HG03175 (cell line): ENCODE results near the gene PDE4C.

Source experiments
- ATAC-seq: cut with Tn5 transposase; IDR thresholded peaks from one replicate; pipeline ENCODE4 v1.9.1; 2021; ENCODE audit warnings: mild to moderate bottlenecking, moderate library complexity; ENCODE audit not compliant: unreplicated experiment

Gene PDE4C

DNA sequence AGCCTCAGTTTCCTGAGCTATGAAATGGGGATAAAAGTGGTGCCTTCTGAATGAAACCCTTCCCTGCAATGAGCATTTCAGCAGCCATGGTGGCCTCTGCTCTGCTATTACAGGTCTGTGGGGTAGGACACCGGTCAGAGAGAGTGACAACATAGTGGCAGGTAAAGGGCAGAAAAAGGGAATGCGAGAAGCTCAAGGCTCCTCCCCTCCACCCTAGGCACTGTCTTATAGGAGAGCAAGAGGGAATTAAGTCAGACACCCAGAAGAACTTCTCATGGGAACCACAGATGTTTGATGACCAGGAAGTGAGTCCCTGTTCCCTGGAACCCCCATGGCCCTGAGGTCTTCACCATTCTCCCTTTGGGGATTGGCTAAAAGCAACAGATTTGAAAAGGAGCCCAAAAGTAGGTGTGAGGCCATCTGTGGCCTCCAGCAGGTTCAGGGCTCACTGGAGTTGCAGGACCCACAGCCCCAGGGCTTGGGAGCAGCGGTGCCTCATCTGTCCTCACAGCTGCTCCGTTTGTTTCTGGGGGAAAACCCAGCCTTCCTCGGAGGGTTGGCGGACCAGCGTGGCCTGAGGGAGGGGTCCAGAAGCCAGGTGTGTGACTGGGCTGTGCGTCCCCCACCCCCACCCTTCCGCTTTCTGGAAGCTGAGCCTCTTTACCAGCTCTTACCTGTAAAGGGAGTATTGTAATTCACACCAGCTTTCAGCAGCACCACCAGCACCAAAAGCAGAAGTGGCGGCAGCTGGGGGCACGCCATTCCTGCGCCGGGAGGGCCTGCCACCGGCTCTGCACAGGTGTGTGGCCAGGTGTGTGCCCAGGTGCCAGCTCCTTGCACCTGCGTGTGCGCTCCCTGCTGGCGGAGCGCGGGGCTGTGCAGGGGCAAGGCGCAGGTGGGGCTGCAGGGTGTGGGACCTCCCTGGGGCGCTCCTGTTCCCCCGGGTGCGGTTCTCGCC, 28.6 kb upstream of the PDE4C start:
- no peak for ATAC-seq

DNA sequence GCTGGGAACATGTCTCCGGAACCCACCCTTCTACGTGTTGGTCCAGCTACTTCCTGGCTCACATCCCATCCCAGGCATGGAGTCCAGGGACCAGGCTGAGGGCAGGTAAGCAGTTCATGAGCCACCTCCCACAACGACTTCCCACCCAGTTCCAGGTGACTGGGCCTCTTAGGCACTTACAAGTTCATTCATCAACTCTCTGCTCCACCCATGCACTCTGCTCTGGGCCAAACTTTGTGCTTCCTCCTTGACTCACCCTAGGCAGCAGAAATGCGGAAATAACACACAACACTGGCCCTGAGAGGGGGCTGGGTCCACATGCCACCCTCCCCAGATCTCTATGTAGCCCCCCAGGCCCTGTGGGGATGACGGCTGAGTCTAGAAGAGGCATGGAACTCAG, 27.5 kb upstream of the PDE4C start:
- no peak for ATAC-seq

DNA sequence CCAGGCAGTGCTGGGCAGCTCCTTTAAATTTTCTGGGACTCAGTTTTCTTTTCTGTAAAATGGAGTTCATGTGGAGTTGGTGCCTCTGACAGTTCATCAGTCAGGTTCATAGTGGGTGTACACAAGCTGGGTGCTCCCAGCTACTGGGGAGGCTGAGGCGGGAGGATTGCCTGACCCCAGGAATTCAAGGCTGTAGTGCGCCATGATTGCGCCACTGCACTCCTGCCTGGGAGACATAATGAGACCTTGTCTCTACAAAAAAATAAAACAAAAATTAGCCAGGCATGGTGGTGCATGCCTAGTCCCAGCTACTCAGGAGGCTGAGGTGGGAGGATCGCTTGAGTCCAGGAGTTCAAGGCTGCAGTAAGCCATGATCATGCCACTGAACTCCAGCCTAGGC, 26.9 kb upstream of the PDE4C start:
- no peak for ATAC-seq

DNA sequence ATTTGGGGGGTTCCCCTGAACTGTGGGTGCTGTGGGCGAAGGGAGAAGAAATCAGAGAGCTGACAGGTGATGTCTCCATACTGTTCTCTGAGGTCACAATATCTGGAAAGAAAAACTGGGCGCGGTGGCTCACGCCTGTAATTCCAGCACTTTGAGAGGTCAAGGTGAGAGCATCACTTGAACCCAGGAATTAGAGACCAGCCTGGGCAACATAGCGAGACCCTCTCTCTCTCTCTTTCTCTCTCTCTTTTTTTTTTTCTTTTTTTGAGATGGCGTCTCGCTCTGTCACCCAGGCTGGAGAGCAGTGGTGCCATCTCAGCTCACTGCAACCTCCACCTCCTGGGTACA, 26.1 kb upstream of the PDE4C start:
- no peak for ATAC-seq

DNA sequence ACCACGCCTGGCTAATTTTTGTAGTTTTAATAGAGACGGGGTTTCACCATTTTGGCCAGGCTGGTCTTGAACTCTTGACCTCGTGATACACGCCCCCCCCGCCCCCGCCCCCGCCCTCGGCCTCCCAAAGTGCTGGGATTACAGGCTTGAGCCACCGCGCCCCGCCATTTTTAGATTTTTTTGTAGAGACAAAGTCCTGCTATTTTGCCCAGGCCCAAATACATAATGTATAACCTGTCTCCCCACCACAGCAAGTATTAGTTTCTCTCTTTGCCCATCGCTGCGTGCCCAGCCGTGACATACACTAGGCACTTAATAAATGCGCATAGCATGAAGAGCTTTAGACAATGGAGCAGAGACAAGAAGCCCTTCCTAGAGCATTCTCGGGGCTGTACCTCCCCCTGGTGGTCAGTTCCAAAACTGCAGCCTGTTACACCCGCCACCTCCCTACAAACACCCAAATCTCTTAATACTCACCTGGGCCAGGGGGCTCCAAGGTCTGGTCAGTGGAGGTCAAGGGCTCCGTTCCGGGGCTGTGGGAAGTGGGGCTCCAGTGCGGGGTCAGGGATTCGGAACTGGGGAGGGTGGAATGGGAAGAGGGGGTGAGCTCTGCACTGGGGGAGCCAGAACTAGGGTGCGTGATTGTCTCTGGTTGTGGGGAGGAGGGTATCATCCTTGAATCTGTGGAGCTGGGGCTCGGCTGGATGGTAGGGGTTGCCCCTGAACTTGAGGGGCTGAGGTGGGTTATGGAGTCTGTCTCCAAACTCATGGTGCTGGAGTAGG, 25.5 kb upstream of the PDE4C start:
- no peak for ATAC-seq

- no peak for ATAC-seq
These were observed 23.6 kb upstream of the PDE4C start for GRCh38 chr19:18249834-18250233.

DNA sequence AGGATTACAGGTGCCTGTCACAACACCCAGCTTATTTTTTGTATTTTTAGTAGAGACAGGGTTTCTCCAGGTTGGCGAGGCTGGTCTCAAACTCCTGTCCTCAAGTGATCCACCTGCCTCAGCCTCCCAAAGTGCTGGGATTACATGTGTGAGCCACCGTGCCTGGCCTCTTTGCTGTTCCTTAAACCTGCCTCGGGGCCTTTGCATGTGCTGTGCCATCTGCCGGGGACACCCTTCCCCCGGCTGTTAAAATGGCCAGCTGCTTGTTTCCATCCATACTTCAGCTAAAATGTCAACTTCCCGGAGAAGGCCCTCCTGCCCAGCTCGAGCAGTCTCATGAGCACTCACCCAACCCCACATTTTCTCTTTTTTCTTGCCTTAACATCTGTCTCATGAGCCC, 19.1 kb upstream of the PDE4C start:
- no peak for ATAC-seq

DNA sequence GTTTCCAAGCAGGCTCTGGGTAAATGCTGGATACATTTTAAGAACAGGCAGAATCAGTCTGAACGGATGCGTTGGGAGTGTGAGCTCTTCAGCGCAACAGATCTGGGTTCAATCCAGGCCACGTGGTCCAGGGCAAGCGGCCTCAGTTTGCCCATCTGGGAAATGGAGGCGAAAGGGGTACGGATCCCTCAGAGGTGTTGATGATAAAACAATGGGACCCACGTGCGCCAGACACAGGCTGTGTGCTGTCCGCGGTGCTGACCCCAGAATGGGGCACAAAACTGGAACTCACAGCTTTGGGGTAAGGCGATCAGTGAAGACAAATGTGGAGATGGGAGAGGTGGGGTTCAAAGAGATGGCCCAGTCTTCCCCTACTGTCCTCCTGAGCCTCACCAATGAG, 13.1 kb upstream of the PDE4C start:
- no peak for ATAC-seq

DNA sequence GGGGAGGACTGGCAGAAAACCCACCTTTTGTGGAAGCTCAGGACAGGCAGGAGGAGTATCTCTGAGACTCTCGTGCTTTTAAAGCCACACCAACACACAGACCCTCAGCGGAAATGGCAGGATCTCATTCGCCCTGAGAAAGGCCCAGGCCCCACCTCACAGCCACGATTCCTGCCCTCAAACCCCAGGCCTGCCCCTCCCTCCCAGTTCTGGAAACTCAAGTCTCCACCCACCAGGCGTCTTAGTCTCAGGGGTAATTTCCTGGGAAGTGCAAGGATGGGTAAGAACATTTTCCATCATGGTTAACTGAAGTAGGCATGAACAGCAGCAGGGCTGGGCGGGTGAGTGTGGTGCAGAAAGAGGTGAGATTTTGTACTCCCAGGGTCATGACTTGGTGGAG, 8.0 kb upstream of the PDE4C start:
- no peak for ATAC-seq

- no peak for ATAC-seq
These were observed 7.1 kb upstream of the PDE4C start for GRCh38 chr19:18233224-18233825.

- no peak for ATAC-seq
These were observed 6.4 kb upstream of the PDE4C start for GRCh38 chr19:18232540-18233223.

- no peak for ATAC-seq
These were observed 5.5 kb upstream of the PDE4C start for GRCh38 chr19:18231775-18232174.

DNA sequence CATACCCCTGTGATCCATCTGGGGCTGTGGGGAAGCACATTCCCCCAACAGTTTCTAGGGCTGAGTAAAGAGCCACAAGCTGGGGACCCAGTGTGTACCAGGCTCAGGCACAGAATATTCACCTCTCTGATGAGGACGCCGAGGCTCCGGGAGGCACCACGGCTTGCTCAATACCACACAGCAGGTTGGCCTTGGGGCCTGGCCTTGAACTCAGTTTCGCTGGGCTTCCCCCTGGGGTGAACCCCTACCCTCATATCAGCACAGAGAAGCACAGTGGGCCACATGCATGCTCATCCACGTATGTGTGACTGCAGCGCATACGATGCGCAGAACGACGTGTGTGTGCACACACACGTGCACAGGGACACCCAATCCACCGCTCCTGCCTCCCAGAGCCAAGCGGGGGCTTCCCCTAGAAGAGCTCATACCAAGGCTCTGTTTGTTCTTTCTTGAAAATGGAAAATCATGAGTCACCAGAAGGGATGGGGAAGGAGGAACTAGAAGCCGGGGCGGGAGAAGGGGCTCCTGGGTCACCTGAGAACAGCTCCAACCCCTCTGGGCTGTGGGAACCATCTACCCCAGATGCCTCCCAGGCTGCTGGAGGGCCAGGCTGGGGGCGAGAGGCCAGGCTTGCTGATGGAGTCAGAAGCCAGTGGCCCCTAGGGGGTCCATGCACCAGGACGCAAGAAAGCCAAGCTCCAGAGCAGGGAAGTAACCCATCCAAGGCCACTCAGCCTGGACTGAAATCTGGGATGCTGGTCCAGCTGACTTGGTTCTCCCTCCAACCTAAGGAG, 4.9 kb upstream of the PDE4C start:
- ATAC-seq: no peak

GRCh38 chr19:18229915-18230314, 3.7 kb upstream of the PDE4C start:
- ATAC-seq: no peak

GRCh38 chr19:18229474-18229873, 3.2 kb upstream of the PDE4C start:
- ATAC-seq: no peak

GRCh38 chr19:18227781-18228271, 1.6 kb upstream of the PDE4C start:
- ATAC-seq: no peak

GRCh38 chr19:18226956-18227780, 930 bp upstream of the PDE4C start:
- ATAC-seq: no peak

GRCh38 chr19:18225355-18225701, 910 bp downstream of the PDE4C start:
- no peak for ATAC-seq
